Measurements from ENCODE around the gene CFAP90. TPM values are rescaled to one million over a fixed set of nuclear protein-coding genes. Genes with fewer than 3 reads are reported as not detected.

The CFAP90 gene
- total and polyA plus RNA-seq, 12 donors = 0.03 to 0.26 TPM; not detected in 10

- H3K4me3 ChIP-seq = no peak overlapping the region
- no peaks in the 10 kb centered on the region for H3K4me1 ChIP-seq
- H3K27me3 ChIP-seq = peaks cover 0 to 44% (median 17%) of the 10 kb centered on the region in 7 donors
- H3K9me3 ChIP-seq = no peaks in the 10 kb centered on the region
- no peaks in the 10 kb centered on the region for H3K36me3 ChIP-seq
- no peak for DNase-seq
- no peak for TF ChIP-seq CTCF (IDR thresholded peaks at IDR 0.05)
- no peak overlapping the region for H3K27ac ChIP-seq
- no peak for ATAC-seq
- intact Hi-C loops (cut with DNase I) = no loop called here
- 33 to 37% methylated on average over 3 of the region's 3 CpGs for WGBS, 2 donors
Measured at GRCh38 chr5:7781899-7782298, 69.0 kb downstream of the CFAP90 start.

Other genes with a start within 250 kb of the CFAP90 start
- gene FASTKD3, start 17.9 kb upstream of the CFAP90 start, total RNA-seq = 1 to 10 TPM; 3.1 to 5.8 (median 5.0) TPM
- 10 to 100 TPM in 1 of 2 donors, 1 to 10 TPM in 1; 5.2 to 24.7 TPM for gene FASTKD3, start 17.9 kb upstream of the CFAP90 start, polyA plus RNA-seq
- gene MTRR, start 18.0 kb upstream of the CFAP90 start, total RNA-seq = 10 to 100 TPM; 25.9 to 39.6 (median 30.2) TPM
- 10 to 100 TPM; 11.8 to 12.4 TPM for gene MTRR, start 18.0 kb upstream of the CFAP90 start, polyA plus RNA-seq

Data from heart right ventricle (tissue), 16 donors.